HepG2 (cell line): Measurements from ENCODE around the gene KBTBD3. TPM values are rescaled to one million over a fixed set of nuclear protein-coding genes. Genes with fewer than 3 reads are reported as not detected.

ENCODE experiments used
- AHR ChIP-seq: IDR thresholded peaks from 2 replicates; pipeline ENCODE4 v1.6.1; 2018; ENCODE audit warnings: missing genetic modification reagents, missing compliant biosample characterization
- ATF7-NPFF ChIP-seq: sonication (generic); formaldehyde crosslinking; IDR thresholded peaks from 2 replicates; pipeline ENCODE4 v1.8.1; 2023; ENCODE audit warnings: mild to moderate bottlenecking, low read depth, missing genetic modification reagents, moderate library complexity
- CC2D1A ChIP-seq: sonication (generic); formaldehyde crosslinking; IDR thresholded peaks from 2 replicates; pipeline ENCODE4 v1.8.1; 2023; ENCODE audit warnings: mild to moderate bottlenecking, missing genetic modification reagents
- GMEB2 ChIP-seq: IDR thresholded peaks from 2 replicates; pipeline ENCODE4 v1.6.1; 2016; ENCODE audit warnings: missing biosample characterization, missing genetic modification reagents, low read depth
- ISL2 ChIP-seq: sonication (generic); formaldehyde crosslinking; IDR thresholded peaks from 2 replicates; pipeline ENCODE4 v1.5.0; 2020; ENCODE audit warnings: missing genetic modification reagents
- JUND ChIP-seq: sonication (generic); formaldehyde crosslinking; IDR thresholded peaks from 2 replicates; pipeline ENCODE4 v1.8.0; 2022; ENCODE audit warnings: mild to moderate bottlenecking, missing genetic modification reagents
- KMT2A ChIP-seq: sonication (generic); formaldehyde crosslinking; IDR thresholded peaks from 2 replicates; pipeline ENCODE4 v1.4.0; 2020; ENCODE audit warnings: missing genetic modification reagents
- NR2C2 ChIP-seq: sonication (generic); formaldehyde crosslinking; IDR thresholded peaks from 2 replicates; pipeline ENCODE4 v1.4.0; 2020; ENCODE audit warnings: missing genetic modification reagents, mild to moderate bottlenecking, moderate library complexity, borderline replicate concordance
- POLR2G ChIP-seq: fragments of 200-400 bp; formaldehyde crosslinking; IDR thresholded peaks from 2 replicates; pipeline ENCODE4 v1.6.1; 2018; ENCODE audit warnings: mild to moderate bottlenecking, low read depth, low read length, moderate library complexity
- RORA ChIP-seq: sonication (generic); formaldehyde crosslinking; IDR thresholded peaks from 2 replicates; pipeline ENCODE4 v1.5.0; 2020; ENCODE audit warnings: mild to moderate bottlenecking, missing genetic modification reagents, moderate library complexity
- YEATS2 ChIP-seq: sonication (generic); formaldehyde crosslinking; IDR thresholded peaks from 2 replicates; pipeline ENCODE4 v1.4.0; 2020; ENCODE audit warnings: missing genetic modification reagents, borderline replicate concordance
- ZHX2 ChIP-seq, 2 experiments: sonication (generic) in 1 of 2; formaldehyde crosslinking in 1 of 2; IDR thresholded peaks; 2 replicates each; pipeline versions ENCODE4 v1.6.1 to v1.9.0; 2014 to 2022; ENCODE audit warnings: antibody characterized with exemption in 1 of 2, borderline replicate concordance in 1 of 2, inconsistent platforms in 1 of 2, low read depth in 1 of 2, missing genetic modification reagents in 1 of 2
- ZNF205 ChIP-seq: IDR thresholded peaks from 2 replicates; pipeline ENCODE4 v1.6.1; 2018; ENCODE audit warnings: missing biosample characterization, missing genetic modification reagents
- ZNF30 ChIP-seq: sonication (generic); formaldehyde crosslinking; IDR thresholded peaks from 2 replicates; pipeline ENCODE4 v1.5.0; 2020; ENCODE audit warnings: mild to moderate bottlenecking, missing genetic modification reagents
- ZNF609 ChIP-seq: sonication (generic); formaldehyde crosslinking; IDR thresholded peaks from 2 replicates; pipeline ENCODE4 v1.4.0; 2020; ENCODE audit warnings: mild to moderate bottlenecking, missing genetic modification reagents, borderline replicate concordance
- polyA plus RNA-seq, 8 experiments: library from polyadenylated mRNA; depleted of rRNA in 3 of 8; stranded (reverse) in 7 of 8; unstranded in 1 of 8; fragments of >200 nt; fragmentation: Illumina TruSeq in 4 of 8; extraction: Trizol in 4 of 8; gene quantifications; 2 replicates each; pipeline versions ENCODE4 v1.2.1 to v1.2.3, GENCODE V29; 2011 to 2016; ENCODE audit warnings: low read depth in 4 of 8, missing spikeins in 1 of 8, mixed read lengths in 1 of 8; ENCODE audit not compliant: insufficient read depth in 1 of 8
- total RNA-seq, 5 experiments: library from RNA; depleted of rRNA; stranded (reverse); fragments of >200 nt; fragmentation: Illumina TruSeq; extraction: Trizol; gene quantifications; 2 replicates each; pipeline ENCODE4 v1.2.3, GENCODE V29; 2016; ENCODE audit warnings: low read depth in 1 of 5

The KBTBD3 gene
- total and polyA plus RNA-seq, 2 of the 13 experiments (the other 11 are each of a cell fraction or from before 2014, with no cell fraction given), result 1.8 to 7.4 TPM

- 0 out of 2 replicates have a peak, but pooled peaks have one; percentile 4 for TF ChIP-seq ZHX2 (IDR thresholded peaks at IDR 0.05; ENCODE audit: low read depth)
- no peak for TF ChIP-seq ZHX2 (CRISPR knock-in tag; IDR thresholded peaks at IDR 0.05; ENCODE audit: borderline replicate concordance)
- TF ChIP-seq ATF7-NPFF (CRISPR knock-in tag), result 0 out of 2 replicates have a peak, but pooled peaks have one; percentile 64
- TF ChIP-seq POLR2G, result peak; percentile 84
- no peak for TF ChIP-seq CC2D1A
- peak; percentile 48 for TF ChIP-seq NR2C2 (CRISPR knock-in tag)
- TF ChIP-seq RORA (CRISPR knock-in tag), result peak; percentile 68; the same call in 1 of the 2 replicates
- TF ChIP-seq YEATS2 (CRISPR knock-in tag), result peak; percentile 35; the same call in 1 of the 2 replicates
- TF ChIP-seq GMEB2 (CRISPR knock-in tag), result peak; percentile 87
- 0 out of 2 replicates have a peak, but pooled peaks have one; percentile 17 for TF ChIP-seq JUND (CRISPR knock-in tag)
- peak; percentile 74 for TF ChIP-seq KMT2A (CRISPR knock-in tag)
- TF ChIP-seq ISL2 (CRISPR knock-in tag), result 0 out of 2 replicates have a peak, but pooled peaks have one; percentile 9
- TF ChIP-seq ZNF609 (CRISPR knock-in tag), result peak; percentile 37; the same call in 1 of the 2 replicates
- 0 out of 2 replicates have a peak, but pooled peaks have one; percentile 18 for TF ChIP-seq AHR (CRISPR knock-in tag)
- peak; percentile 50; the same call in 1 of the 2 replicates for TF ChIP-seq ZNF205 (CRISPR knock-in tag)
- TF ChIP-seq ZNF30 (CRISPR knock-in tag), result no peak
Measured at GRCh38 chr11:106077609-106078455, 685 bp upstream of the KBTBD3 start, which contains the start of gene AASDHPPT (continued).
